ENCODE results near the gene KRT20. TPM values are rescaled to one million over a fixed set of nuclear protein-coding genes. Genes with fewer than 3 reads are reported as not detected.

KRT20 gene
- total RNA-seq, 1 experiment from 2014 or later: not detected

- no peak overlapping the region for H2BK120ac ChIP-seq (ENCODE audit: low read depth, low read length, poor library complexity, severe bottlenecking)
- no peak overlapping the region for H2BK5ac ChIP-seq (ENCODE audit: insufficient read length, low read length)
- H4K91ac ChIP-seq (ENCODE audit: insufficient read length, low read depth, low read length): no peak overlapping the region
- no peak overlapping the region for H2BK12ac ChIP-seq (ENCODE audit: insufficient read length, low read depth, low read length)
- H3K9me3 ChIP-seq (ENCODE audit: control insufficient read depth, low read depth, low read length): no peaks in the 10 kb centered on the region
- no peak overlapping the region for H2BK15ac ChIP-seq (ENCODE audit: low read depth, low read length)
- H3T11ph ChIP-seq (ENCODE audit: low read length): no peak overlapping the region
- no peak overlapping the region for H3K56ac ChIP-seq (ENCODE audit: insufficient read length, low read depth, low read length)
- H3K23me2 ChIP-seq (ENCODE audit: insufficient read length, low read depth, low read length, poor library complexity, severe bottlenecking): no peaks in the 10 kb centered on the region
- no peak overlapping the region for H3K4me2 ChIP-seq (ENCODE audit: insufficient read depth, insufficient read length, low read length)
- TF ChIP-seq, protein P1, sequence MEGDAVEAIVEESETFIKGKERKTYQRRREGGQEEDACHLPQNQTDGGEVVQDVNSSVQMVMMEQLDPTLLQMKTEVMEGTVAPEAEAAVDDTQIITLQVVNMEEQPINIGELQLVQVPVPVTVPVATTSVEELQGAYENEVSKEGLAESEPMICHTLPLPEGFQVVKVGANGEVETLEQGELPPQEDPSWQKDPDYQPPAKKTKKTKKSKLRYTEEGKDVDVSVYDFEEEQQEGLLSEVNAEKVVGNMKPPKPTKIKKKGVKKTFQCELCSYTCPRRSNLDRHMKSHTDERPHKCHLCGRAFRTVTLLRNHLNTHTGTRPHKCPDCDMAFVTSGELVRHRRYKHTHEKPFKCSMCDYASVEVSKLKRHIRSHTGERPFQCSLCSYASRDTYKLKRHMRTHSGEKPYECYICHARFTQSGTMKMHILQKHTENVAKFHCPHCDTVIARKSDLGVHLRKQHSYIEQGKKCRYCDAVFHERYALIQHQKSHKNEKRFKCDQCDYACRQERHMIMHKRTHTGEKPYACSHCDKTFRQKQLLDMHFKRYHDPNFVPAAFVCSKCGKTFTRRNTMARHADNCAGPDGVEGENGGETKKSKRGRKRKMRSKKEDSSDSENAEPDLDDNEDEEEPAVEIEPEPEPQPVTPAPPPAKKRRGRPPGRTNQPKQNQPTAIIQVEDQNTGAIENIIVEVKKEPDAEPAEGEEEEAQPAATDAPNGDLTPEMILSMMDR (conservative IDR thresholded peaks at IDR 0.05): no peak
- Mint-ChIP-seq H3K4me1 (peaks cover 6 to 9% of the 10 kb centered on the region in 2 experiments), H3K27me3 (ENCODE audit: low read depth) (peaks cover 94% of the 10 kb centered on the region), H3K36me3 (ENCODE audit: insufficient read depth in 1 of 3, low read depth in 3 of 3) (no peaks in the 10 kb centered on the region), H3K9me3 (no peaks in the 10 kb centered on the region), H3K4me3 (no peak overlapping the region), H3K27ac (no peak overlapping the region)
- no CpG with 5 or more reads among the region's 4 CpGs for WGBS (ENCODE audit: extremely low coverage, insufficient read length, low lambda C conversion rate)
- H2AFZ ChIP-seq (ENCODE audit: low read length): no peak overlapping the region
- H2AK5ac ChIP-seq (ENCODE audit: insufficient read length, low read length): no peak overlapping the region
- H4K8ac ChIP-seq (replicated peaks; ENCODE audit: insufficient read length, low read depth, low read length): no peak overlapping the region
- H3K27me3 ChIP-seq (ENCODE audit: insufficient read depth, low read length): no peaks in the 10 kb centered on the region; the same call in 1 of the 2 replicates
- no peaks in the 10 kb centered on the region for H3K79me1 ChIP-seq (ENCODE audit: insufficient read depth, low read depth, low read length, poor library complexity, severe bottlenecking)
- H3K4ac ChIP-seq (ENCODE audit: low read depth, low read length): no peak overlapping the region
- no peak overlapping the region for H3K14ac ChIP-seq (ENCODE audit: insufficient read depth, low read length)
- no peak overlapping the region for H3K9ac ChIP-seq (ENCODE audit: extremely low read depth, insufficient read length, low read length)
- H4K20me1 ChIP-seq (ENCODE audit: control insufficient read depth, insufficient read depth, insufficient read length): no peaks in the 10 kb centered on the region
- H3K79me2 ChIP-seq (ENCODE audit: insufficient read depth, low read length): no peaks in the 10 kb centered on the region
- H3K23ac ChIP-seq (ENCODE audit: insufficient read length, low read depth, low read length): no peak overlapping the region
- no peaks in the 10 kb centered on the region for H3K4me1 ChIP-seq (ENCODE audit: insufficient read depth, low read length)
- no peak for DNase-seq
- no peak overlapping the region for H3K18ac ChIP-seq (ENCODE audit: insufficient read length, low read depth, low read length)
- H3K27ac ChIP-seq (ENCODE audit: insufficient read length, low read depth, low read length): no peak overlapping the region
- H4K5ac ChIP-seq (ENCODE audit: insufficient read length, low read depth, low read length): no peak overlapping the region
- H2BK20ac ChIP-seq (ENCODE audit: low read depth, low read length, poor library complexity, severe bottlenecking): no peak overlapping the region
Measured at GRCh38 chr17:40828454-40829044, 56.5 kb downstream of the KRT20 start.

Measured in H9 (cell line).